Measurements from ENCODE around the gene CXCL17.
"Not testable (repeated sequence)": the region's sequence is repeated elsewhere in the genome, so short reads cannot be mapped to it uniquely, and the experiment has no call there.

The CXCL17 gene, protein sequence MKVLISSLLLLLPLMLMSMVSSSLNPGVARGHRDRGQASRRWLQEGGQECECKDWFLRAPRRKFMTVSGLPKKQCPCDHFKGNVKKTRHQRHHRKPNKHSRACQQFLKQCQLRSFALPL

DNA sequence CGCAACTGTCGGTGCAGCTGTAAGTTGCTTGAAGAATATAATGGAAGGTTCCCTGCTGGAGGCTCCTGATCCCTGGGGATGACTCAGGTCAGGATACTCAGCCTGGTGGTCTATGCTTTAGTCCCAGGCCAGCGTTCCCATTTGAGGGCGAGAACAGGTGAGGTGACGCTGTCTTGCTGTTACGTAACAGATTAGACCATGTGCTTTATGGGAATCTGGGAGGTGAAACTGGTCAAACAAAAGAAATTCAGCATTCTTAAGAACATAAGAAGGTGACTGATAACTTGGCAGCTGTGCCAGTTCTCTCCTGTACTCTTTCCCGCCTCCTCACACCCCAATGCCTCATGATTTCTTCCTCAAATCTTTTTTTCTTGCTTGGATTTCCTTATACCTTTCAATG, at the start of gene CXCL17:
TSS of gene CXCL17 (minus strand) at position 114 of the 400 bp plus-strand sequence. CDS start 114 bp downstream, outside the sequence.
- DNase-seq, result no peak

DNA sequence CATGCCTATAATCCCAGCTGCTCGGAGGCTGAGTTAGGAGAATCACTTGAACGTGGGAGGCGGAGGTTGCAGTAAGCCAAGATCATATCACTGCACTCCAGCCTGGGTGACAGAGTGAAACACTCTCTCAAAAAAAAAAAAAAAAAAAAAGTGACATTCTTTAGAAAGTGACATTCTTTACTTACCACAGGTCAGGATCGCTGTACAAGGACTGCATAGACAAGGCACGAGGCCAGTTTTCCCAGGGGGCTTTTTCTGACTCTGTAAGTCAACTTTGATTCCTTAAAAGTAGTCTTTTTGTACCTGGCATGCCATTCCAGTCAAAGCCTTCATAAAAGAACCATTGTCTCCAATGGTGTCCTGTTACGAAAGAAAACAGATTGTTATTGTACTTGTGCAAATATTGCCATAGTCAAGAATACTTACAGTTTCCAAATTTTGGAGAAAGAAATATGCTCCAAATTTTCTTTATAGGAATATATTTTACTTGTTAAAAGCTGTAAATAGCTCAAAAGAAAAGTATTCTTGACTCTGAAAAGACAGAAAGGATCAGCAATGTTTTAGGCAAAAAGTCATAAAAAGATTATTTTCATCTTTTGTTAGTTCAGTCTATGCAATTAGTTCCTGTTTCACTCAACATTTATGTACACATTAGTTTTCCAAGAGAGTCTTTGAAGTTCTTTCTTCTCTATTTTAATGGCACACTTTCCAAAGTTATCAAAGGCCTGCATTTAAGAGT, 46.2 kb upstream of the CXCL17 start:
- peak; percentile 20 for DNase-seq

DNA sequence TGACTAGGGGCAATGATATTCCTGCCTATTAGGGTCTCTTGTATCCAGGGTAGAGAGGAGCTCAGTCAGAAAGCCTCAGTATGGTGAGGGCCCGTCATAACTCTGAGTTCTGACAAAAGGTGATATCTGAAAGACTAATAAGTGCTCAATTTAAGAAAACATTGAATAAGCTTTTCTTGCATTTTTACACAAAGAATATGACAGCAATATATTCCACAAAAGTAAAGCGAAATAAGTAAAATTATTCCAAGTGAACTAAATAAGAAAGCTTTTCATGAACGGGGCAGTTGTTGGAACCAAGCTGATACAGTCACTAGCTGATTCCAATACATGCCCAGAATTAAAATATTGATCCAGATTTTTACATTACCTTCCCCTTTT, 45.0 kb upstream of the CXCL17 start:
- no peak for DNase-seq

DNA sequence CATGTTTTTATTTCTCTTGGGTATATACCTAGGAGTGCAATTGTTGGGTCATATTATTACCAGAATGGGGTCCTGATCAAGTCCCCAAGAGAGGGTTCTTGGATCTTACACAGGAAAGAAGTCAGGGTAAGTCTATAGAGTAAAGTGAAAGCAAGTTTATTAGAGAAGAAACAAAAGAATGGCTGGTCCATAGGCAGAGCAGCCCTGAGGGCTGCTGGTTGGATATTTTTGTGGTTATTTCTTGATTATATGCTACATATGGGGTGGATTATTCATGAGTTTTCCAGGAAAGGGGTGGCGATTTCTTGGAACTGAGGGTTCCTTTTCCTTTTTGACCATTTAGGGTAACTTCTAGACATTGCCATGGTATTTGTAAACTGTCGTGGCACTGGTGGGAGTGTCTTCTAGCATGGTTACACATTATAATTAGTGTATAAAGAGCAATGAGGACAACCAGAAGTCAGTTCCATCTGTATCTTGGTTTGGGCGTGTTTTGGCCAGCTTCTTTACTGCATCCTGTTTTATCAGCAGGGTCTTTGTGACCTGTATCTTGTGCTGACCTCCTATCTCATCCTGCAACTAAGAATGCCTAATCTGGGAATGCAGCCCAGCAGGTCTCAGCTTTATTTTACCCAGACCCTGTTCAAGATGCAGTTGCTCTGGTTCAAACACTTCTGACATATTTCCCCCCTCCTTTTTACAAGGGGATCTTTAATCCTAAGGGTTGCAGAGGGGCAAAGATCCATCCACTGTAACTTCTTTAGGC, 44.5 kb upstream of the CXCL17 start:
- no peak for DNase-seq

DNA sequence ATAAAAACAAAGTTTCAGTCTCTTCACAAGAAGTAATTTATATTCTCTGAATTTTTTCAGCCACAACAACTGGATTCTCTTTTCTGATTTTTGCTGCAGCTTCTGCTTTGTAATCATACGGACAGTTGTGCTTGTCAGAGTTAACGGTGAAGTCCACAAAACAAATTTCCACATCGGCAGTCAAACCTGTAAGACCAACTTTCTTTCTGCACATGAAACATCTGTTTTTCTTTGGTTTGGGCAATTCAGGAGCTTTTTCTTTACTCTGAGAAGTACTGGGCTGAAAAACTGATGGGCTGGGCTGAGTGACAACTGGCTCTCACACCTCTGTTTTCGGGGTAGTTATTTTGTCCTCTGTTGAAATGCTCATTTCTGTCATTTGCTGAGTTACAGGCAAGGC, 42.3 kb upstream of the CXCL17 start:
- not testable (repeated sequence) for DNase-seq

DNA sequence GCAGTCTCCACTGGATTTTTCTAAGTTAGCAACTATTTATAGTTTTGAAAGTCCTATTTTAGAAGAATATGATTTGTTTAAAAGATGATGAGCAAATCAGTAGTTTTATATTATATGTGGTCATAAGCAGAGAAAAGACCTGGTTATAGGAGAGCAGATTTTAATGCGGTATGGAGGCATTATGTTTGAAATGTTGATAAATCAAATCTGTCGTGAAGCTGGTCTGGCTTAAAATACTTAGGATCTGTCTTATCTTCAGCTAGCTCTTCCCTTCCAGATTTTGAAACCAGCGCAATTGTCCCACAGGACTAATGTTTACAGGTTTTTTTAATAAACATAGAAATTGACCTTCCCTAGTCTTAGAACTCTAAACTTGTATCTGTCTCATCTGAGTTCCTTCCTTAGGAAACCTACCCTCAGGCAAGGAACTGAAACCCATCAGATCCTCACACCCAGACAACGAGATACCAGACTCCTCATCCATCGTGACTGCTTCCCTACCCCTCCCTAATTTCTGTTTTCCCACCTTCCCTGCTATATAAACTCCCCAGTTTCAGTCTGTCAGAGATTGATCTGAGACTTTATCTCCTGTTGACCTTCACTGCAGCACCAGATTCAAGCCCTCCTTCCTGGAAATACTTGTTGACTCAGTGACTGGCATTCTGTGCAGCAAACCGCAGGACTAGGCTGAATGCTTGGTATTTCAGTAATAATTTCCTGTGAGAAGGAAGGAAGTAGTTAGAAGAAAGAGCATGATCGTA, 37.8 kb upstream of the CXCL17 start:
- DNase-seq, result no peak

DNA sequence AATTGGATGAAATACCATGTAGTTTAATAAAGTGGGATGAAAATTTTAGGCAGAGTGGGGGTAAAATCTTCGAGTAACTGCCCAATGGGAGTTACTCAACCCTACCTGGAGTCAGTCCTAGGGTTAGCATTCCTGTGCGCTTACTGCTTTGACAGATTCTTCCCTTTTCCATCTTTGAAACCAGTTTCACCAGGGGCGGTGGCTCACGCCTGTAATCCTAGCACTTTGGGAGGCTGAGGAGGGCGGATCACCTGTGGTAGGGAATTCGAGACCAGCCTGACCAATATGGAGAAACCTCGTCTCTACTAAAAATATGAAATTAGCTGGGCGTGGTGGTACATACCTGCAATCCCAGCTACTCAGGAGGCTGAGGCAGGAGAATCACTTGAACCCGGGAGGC, 37.0 kb upstream of the CXCL17 start:
- no peak for DNase-seq

DNA sequence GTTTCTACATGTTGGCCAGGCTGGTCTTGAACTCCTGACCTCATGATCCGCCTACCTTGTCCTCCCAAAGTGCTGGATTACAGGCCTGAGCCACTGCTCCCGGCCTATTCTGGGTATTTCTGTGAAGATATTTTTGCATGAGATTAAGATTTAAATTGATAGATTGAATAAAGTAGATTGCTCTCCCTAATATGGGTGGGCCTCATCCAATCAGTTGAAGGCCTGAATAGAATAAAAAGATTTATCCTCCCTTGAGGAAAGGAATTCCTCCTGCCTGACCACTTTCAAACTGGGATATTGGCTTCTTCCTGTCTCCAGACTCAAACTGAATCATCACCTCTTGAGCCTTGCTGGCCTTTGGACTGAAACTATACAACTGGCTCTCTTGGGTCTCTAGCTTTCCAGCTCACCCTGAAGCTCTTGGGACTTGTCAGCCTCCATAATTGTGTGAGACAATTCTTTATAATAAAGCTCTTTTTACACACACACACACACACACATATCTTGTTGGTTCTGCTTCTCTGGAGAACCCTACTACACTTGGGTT, 36.1 kb upstream of the CXCL17 start:
- DNase-seq, result no peak

DNA sequence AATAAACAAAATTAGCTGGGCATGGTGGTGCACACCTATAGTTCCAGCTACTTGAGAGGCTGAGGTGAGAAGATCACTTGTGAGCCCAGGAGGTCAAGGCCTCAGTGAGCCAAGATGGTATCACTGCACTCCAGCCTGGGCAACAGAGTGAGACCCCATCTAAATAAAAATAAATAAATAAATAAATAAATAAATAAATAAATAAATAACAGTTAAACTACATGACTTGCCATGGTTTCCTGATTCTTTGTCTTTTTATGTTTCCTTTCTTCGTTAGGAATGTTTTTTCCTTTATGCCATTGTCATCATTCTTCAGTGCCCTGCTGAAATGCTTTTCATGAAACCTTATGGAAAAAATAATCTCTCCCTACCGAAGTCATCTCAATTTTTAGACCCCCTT, 35.2 kb upstream of the CXCL17 start:
- DNase-seq, result no peak

DNA sequence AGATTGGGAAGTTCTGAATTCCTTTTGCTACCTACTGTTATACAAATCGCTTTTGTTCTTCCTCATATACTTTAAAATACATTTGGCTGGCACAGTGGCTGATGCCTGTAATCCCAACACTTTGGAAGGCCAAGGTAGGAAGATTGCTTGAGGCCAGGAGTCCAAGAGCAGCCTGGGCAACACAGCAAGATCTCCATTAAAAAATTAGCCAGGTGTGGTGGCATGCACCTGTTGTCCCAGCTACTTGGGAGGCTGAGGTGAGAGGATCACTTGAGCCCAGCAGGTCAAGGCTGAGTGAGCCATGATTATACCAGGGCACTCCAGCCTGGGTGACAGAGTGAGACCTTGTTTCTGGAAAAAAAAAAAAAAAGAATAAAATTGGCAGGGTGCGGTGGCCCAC, 34.4 kb upstream of the CXCL17 start:
- no peak for DNase-seq

DNA sequence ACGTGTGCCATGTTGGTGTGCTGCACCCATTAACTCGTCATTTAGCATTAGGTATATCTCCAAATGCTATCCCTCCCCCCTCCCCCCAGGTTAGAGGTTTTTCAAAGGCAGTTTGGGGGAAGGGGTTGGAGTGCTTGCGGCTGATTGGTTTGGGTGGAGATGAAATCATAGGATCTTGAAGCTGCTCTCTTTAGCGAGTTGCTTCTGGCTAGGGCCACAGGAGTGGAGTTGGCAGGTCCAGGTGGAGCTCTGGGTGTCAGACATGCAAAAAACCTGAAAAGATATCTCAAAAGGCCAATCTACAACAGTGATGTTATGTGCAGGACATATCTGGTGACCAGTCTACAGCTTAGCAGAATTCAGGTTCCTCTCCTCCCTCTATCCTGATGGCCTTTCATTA, 32.6 kb upstream of the CXCL17 start:
- DNase-seq, result no peak

DNA sequence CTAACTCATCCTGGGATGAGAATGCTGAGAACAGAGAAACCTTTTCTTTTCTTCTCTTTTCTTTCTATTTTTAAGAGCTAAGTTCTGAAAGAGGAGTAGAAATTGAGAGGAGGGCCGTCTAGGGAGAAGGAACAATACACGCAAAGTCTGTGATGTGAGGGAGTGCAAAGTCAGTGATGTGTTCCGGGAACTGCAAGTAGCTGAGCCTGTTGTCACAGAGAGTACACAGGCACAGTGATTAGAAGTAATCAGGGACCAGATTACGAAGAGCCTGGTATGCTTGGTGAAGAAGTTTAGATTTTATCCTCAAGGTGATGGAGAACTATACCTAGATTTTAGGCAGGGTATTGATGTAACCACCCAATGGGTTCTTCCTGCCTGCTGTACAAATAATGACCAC, 32.0 kb upstream of the CXCL17 start:
- DNase-seq, result no peak

DNA sequence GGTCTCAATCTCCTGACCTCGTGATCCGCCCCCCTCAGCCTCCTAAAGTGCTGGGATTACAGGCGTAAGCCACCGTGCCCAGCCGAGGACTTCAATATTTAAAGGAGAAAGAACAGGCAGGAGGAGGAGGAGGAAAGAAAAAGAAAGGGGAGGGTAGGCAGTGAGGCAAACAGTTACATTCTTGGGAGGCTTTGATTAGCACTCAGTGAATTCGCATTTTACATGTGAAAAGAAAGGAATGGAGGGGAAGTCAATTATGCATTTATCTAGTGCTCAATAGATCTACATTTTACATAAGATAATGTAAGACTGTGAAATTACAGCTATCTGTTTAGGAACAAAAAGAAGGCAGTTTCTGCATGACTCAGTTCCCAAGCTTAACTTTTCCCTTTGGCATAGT, 30.9 kb upstream of the CXCL17 start:
- no peak for DNase-seq

DNA sequence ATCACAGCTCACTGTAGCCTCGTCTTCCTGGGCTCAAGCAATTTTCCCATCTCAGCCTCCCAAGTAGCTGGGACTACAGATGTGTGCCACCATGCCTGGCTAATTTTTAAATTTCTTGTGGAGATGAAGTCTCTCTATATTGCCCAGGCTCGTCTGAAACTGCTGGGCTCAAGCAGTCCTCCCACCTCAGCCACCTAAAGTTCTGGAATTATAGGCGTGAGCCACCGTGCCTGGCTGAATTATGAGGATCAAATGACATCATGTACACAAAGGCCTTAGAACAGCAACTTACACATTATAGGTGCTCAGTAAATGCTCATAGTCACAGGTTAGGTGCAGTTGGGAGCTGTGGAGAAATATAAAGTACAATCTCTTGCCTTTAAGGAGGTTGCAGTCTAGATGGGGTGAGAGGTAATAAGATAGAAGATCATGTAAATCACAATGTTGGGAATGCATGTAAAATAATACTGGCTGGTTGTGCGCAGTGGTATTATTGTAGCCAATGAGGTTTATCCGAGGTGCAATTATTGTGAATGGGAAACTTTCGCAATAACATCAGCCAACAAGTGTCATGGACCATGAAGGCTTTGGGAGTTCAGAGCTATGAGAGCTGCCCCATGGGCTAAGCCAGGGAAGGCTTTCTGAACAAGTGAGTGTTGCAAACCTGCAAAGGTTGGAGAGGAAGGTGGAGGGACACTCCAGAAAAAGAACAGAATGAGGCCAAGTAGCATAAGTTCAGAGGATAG, 29.8 kb upstream of the CXCL17 start:
- no peak for DNase-seq

DNA sequence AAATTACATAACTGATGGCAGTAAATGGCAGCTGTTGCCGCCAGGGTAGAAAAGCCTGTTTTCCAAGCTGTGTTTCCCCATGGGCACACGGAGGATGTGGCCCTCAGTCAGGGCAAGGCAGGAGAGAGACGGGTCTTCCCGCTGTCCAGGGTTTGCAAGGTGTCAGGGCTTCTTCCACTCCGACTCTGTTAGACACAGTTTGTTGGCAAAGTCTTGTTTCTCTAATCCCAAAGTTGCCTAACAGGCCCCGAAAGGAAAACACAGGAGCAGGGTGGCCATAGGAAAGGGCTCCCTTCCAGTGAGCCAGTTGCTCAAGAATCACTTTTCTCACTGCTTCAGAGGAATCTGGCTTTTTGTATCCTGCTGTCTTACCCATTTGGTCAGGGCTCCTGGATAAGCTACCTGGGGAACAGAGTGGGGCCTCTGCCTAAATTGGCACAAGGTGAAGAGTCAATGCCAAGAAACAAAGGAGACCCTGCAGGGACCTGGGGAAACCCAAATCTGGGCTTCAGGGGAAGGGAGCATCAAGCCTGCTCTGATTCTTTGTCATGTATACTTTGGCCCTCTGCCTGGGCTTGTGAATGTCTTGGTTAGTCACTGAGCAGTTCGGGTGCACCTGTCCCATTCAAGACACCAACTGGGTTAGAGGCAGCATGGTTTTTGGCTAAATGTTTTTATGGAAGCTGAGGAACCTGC, 29.0 kb upstream of the CXCL17 start:
- no peak for DNase-seq

DNA sequence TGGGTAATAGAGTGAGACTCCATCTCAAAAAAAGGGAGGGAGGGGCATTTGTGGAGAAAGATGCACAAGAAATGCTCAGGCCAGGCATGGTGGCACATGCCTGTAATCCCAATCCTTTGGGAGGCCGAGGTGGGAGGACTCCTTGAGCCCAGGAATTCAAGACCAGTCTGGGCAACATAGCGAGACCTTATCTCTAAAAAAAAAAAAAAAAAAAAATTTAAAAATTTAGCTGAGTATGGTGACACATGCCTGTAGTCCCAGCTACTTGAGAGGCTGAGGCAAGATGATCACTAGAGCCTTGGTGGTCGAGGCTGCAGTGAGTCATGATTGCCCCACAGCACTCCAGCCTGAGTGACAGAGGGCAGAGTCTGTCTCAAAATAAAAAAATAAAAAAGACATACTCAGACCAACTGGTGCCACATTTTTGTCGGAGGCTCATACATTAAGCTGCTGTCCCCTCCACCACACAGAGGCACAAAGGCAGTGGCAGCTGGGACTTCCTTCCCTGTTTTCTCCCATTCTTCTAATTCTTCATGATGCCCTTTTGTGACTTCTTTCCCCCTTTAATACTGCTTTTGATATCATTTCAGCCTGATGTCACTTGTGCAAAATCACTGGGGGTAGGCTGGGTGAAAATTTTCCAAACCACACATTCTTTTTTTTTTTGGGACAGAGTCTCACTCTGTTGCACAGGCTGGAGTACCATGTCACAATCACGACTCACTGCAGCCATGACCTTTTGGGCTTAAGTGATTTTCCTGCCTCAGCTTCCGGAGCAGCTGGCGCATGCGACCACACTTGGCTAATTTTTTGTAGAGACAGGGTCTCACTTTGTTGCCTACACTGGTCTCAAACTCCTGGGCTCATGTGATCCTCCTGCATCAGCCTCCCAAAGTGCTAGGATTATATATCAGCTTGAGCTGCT, 26.8 kb upstream of the CXCL17 start:
- DNase-seq, result no peak

DNA sequence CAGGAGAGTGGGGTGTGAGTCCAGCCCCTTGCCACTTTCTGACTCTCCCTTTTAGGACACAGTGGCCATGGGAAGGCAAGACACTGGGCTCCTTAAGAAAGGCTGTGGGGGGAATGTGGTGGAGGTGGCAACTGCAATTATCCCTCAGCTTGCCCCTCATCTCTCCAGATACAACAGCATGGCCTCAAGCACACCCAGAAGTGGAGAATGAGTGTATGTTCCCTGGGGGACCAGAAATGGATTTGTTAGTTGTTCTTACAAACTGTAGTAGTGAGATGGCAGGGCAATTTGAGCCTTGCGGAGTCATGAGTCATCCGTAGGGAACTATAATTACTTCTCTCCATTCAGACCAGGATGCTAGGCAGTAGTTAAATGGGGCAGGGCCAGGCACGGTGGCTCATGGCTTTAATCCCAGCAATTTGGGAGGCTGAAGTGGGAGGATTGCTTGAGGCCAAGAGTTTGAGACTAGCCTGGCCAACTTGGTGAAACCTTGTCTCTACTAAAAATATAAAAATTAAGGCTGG, 25.6 kb upstream of the CXCL17 start:
- DNase-seq, result no peak

DNA sequence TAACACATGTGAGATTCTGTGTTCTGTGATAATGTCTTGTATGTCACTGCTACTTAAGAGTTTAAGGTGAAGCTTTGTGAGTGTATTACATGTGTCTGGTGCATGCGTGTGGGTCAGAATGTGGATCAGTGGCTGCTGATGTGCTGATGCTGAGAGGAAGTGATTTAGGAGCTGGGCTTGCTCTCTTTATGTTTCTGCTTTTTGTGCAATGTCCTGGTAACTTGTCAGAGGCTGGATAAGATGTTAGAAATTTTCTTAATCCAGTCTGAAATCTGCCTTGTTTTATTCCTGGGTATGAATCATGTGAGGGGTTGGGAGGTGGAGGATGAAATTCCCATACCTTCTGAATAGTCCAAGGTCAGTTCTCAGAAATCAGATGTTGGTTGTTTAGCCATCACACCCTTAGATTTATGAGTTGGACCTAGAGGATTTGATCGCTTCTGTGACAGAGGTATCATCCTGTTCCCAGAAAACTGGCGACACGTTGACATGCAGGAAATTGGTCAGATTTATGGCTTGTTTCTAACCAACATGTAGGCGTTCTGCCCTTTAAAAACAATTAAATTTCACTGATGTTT, 24.5 kb upstream of the CXCL17 start:
- DNase-seq, result no peak

DNA sequence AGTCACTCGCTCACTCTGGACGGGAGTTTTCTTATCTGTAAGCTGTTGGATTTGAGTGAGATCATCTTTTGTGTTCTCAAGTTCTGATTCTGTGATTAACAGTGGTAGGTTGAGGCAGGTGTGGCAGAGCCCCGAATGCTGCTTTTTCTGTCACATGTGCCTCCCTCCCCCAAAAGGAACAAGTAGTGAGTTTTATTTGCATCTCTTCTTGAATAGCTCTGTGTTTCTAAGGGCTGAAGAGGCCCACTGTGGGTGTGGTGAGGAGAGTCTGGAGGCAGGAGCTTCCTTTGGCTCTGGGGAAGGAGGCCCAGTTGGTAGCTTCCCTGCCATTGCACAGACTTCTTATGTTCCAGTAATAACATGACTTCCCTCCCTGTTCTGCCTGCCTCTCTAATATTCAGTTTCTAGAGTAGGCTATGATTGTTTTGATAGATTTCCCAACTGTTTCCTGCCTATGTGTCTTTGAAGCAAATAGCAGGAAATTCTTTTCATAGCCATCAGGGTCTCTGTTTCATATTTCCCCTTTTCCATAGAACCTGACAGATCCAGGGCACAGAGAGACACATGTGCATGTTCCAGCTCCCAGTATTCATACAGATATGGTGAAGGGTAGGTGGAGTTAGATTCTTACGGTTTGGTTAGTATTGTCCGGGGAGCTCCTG, 23.9 kb upstream of the CXCL17 start:
- no peak for DNase-seq

Data from NCI-H1048 (cell line).